GM13976 (cell line): ENCODE data around the gene DICER1.

Source experiments
- DNase-seq: peaks from one replicate; pipeline ENCODE4 v3.0.0; 2012; ENCODE audit warnings: low spot score
- CTCF ChIP-seq: IDR thresholded peaks from 2 replicates; pipeline ENCODE4 v1.5.1; 2012; ENCODE audit warnings: borderline replicate concordance, mild to moderate bottlenecking; ENCODE audit not compliant: insufficient read depth; ENCODE audit errors: extremely low read depth, missing control alignments, control extremely low read depth
- in situ Hi-C: fragments of 300-500 bp; cut with MboI; formaldehyde crosslinking; loops from one replicate; pipeline ENCODE4 v1.12.0; 2022; ENCODE audit warnings: low sequenced_read_pairs, mixed read lengths, inconsistent platforms; ENCODE audit not compliant: unreplicated experiment

The DICER1 gene

DNA sequence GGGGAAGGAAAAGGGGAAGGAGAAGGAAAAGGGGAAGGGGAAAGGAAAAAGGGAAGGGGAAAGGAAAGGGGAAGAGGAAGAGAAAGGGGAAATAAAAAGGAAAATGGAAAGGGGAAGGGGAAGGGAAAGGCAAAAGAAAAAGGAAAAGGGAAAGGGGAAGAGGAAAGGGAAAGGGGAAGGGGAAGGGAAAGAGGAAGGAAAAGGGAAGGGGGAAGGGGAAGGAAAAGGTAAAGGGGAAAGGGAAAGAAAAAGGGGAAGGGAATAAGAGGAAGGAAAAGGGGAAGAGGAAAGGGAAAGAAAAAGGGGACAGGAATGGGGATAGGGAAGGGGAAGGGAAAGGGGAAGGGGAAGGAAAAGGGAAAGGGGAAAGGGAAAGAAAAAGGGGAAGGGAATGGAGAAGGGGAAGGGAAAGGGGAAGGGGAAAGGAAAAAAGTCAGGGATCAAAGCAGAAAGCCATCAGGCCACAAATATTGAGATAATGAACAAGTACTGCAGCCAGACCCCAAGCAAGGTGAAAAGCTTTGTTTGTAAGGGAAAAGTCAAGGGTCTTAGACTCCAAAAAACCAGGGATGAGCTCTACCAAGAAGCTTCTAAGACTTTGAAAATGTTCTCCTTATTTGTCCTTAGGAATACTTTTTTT, 20.0 kb downstream of the DICER1 start:
- TF ChIP-seq CTCF, result no peak
- in situ Hi-C loops, result loop anchor here (25.0 kb wide), 1 partner anchor 1150 kb away; the partner anchor contains the start of genes ASB2 and CCDC197

GRCh38 chr14:95136631-95137030, 20.7 kb downstream of the DICER1 start:
- no peak for TF ChIP-seq CTCF
- DNase-seq, result no peak
- in situ Hi-C loops, result loop anchor here (25.0 kb wide), 1 partner anchor 1149 kb away; the partner anchor contains the start of genes ASB2 and CCDC197

More for the DNA sequence above, 20.0 kb downstream of the DICER1 start:
- DNase-seq, result no peak

GRCh38 chr14:95134304-95134933, 22.9 kb downstream of the DICER1 start:
- TF ChIP-seq CTCF, result no peak

DNA sequence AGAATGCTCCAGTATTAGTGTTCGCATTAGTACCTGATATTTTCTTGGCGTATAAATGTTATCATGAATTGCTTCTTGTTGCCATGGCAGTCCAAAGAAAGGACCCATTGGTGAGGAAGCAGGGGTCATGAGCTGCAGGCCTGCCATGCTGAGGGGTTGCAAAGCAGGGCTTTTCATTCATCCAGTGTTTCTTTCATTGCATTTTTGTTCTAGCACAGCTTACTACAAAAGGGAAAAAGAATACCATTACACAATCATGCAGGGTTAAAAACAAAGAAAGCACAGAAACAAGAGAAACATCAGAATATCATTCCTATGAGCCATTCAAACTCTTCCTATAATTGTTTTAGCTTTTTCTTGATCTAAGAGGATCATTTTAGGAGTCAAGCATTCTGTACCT, 24.0 kb downstream of the DICER1 start:
- DNase-seq, result no peak
- in situ Hi-C loops, result loop anchor here (25.0 kb wide), 1 partner anchor 1146 kb away; the partner anchor contains the start of genes ASB2 and CCDC197
- no peak for TF ChIP-seq CTCF

More at GRCh38 chr14:95134304-95134933, 22.9 kb downstream of the DICER1 start:
- DNase-seq, result no peak
- in situ Hi-C loops, result loop anchor here (25.0 kb wide), 1 partner anchor 1147 kb away; the partner anchor contains the start of genes ASB2 and CCDC197

DNA sequence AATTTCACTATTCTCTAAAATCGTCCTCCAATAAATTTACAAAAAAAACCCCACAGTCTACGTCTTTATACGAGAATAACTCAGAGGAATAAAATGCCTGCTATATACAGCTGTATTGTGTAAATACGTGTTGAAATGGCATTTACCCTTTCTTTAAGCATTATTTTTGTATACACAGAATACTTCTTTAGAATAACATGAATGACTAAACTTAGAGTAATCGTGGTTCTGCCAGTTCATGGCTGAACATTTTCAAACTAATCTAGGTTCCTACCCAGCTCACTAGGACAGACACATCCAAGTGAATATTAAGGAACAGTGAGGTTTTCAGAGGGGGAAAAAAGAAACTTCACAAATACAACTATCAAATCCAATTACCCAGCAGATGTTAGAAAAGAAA, 24.6 kb downstream of the DICER1 start:
- no peak for DNase-seq
- in situ Hi-C loops, result loop anchor here (25.0 kb wide), 1 partner anchor 1145 kb away; the partner anchor contains the start of genes ASB2 and CCDC197
- no peak for TF ChIP-seq CTCF

DNA sequence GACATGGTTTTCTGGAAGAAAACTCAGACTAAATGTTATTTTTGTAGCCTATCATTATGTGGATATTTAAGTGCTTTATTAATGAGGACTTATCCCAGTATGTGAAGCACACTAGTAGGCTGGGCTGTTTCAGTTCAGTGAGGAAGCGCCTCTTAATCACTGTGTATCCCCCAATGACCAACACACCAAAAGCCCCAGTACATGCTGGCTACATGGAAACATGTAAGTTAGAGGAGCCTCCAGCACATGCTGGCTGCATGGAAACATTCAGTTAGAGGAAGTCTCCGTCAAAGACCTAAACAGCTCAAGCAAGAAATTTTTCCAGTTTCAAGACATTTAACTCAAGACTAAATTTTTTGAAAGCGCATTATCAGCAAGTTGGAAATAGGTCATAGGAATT, 26.8 kb downstream of the DICER1 start:
- in situ Hi-C loops, result loop anchor here (25.0 kb wide), 1 partner anchor 1143 kb away; the partner anchor contains the start of genes ASB2 and CCDC197
- TF ChIP-seq CTCF, result no peak
- no peak for DNase-seq
